Measurements from ENCODE around the gene GFRA1. TPM values are rescaled to one million over a fixed set of nuclear protein-coding genes. Genes with fewer than 3 reads are reported as not detected.
"Not testable (repeated sequence)": the region's sequence is repeated elsewhere in the genome, so short reads cannot be mapped to it uniquely, and the experiment has no call there.

The GFRA1 gene
- total and polyA plus RNA-seq, 2 of the 4 experiments (the other 2 are of a cell fraction), result 9.1 to 9.3 TPM

- H4K91ac ChIP-seq (ENCODE audit: insufficient read depth, low read depth, low read length), result no peak overlapping the region
- no peak overlapping the region for H3K9ac ChIP-seq (ENCODE audit: low read depth, low read length)
- H3K4me1 ChIP-seq (ENCODE audit: control insufficient read depth, insufficient read depth, low read length), result no peaks in the 10 kb centered on the region
- H3K18ac ChIP-seq (ENCODE audit: low read depth, low read length), result no peak overlapping the region
- ChIA-PET POLR2A (ENCODE audit: unreplicated experiment) (no interaction called here), CTCF (no interaction called here)
- H4K20me1 ChIP-seq (ENCODE audit: insufficient read depth, low read length), result no peaks in the 10 kb centered on the region
- H3K9me3 ChIP-seq (ENCODE audit: control insufficient read depth, insufficient read depth, low read length), result no peaks in the 10 kb centered on the region
- no peak overlapping the region for H2AFZ ChIP-seq (replicated peaks; ENCODE audit: low read length, poor library complexity)
- dilution Hi-C loops (cut with HindIII; ENCODE audit: low sequenced_read_pairs, unreplicated experiment) (no loop called here), in situ Hi-C loops (cut with MboI; ENCODE audit: low sequenced_read_pairs) (no loop called here), intact Hi-C loops (cut with micrococcal nuclease) (no loop called here)
- no peaks in the 10 kb centered on the region for H3K27me3 ChIP-seq (ENCODE audit: control insufficient read depth, insufficient read depth, low read length)
- no peak overlapping the region for H2BK20ac ChIP-seq (ENCODE audit: low read depth, low read length)
- no peak overlapping the region for H3K23ac ChIP-seq (ENCODE audit: low read depth, low read length)
- no peaks in the 10 kb centered on the region for H3K9me1 ChIP-seq (ENCODE audit: insufficient read depth, low read length)
- no peak overlapping the region for H3K14ac ChIP-seq (replicated peaks; ENCODE audit: low read depth, low read length)
- no TSS peak for BruUV-seq (replicated peaks)
- H2BK15ac ChIP-seq (ENCODE audit: low read depth, low read length), result no peak overlapping the region
- H3K4me3 ChIP-seq (ENCODE audit: insufficient read depth, low read depth, low read length), result no peak overlapping the region
- no peak overlapping the region for H3K4me2 ChIP-seq (ENCODE audit: low read depth, low read length)
- TF ChIP-seq CEBPB (IDR thresholded peaks at IDR 0.05; ENCODE audit: low read depth, low read length) (peak; percentile 94), NFE2L2 (IDR thresholded peaks at IDR 0.05; ENCODE audit: low read depth, low read length) (no peak)
- H2AK9ac ChIP-seq (replicated peaks; ENCODE audit: low read depth, low read length, poor library complexity), result no peak overlapping the region
- ATAC-seq (ENCODE audit: low read depth) (peak; percentile 75), DNase-seq (peak; percentile 24)
- 17% methylated on average over 2 of the region's 3 CpGs; no CpG with 5 or more reads in 1 of the 2 experiments for WGBS, 2 experiments (ENCODE audit: extremely low coverage in 2 of 2, insufficient read length in 1 of 2)
- no peak overlapping the region for H3K27ac ChIP-seq (ENCODE audit: insufficient read depth, low read length)
- no peak overlapping the region for H3K56ac ChIP-seq (ENCODE audit: extremely low read depth, insufficient read depth, low read length)
- no peak overlapping the region for H2BK5ac ChIP-seq (ENCODE audit: low read depth, low read length, poor library complexity, severe bottlenecking)
- H3K79me1 ChIP-seq (ENCODE audit: low read depth in 1 of 2, low read length in 2 of 2), result no peaks in the 10 kb centered on the region
- H2AK5ac ChIP-seq (ENCODE audit: low read depth, low read length), result no peak overlapping the region
- H4K5ac ChIP-seq (ENCODE audit: low read depth, low read length), result no peak overlapping the region
- no peak overlapping the region for H3K4ac ChIP-seq (ENCODE audit: low read depth, low read length)
- H3K36me3 ChIP-seq (ENCODE audit: control insufficient read depth, insufficient read depth, low read length), result no peaks in the 10 kb centered on the region
- H2BK120ac ChIP-seq (ENCODE audit: low read depth, low read length), result no peak overlapping the region
- H4K8ac ChIP-seq (ENCODE audit: low read depth in 2 of 2, low read length in 2 of 2), result no peak overlapping the region
Measured at GRCh38 chr10:116038259-116038658, 234.7 kb downstream of the GFRA1 start.

DNA sequence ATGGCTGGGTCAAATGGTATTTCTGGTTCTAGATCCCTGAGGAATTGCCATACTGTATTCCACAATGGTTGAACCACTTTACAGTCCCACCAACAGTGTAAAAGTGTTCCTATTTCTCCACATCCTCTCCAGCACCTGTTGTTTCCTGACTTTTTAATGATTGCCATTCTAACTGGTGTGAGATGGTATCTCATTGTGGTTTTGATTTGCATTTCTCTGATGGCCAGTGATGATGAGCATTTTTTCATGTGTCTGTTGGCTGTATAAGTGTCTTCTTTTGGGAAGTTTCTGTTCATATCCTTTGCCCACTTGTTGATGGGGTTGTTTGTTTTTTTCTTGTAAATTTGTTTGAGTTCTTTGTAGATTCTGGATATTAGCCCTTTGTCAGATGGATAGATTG, 237.6 kb downstream of the GFRA1 start:
- H4K5ac ChIP-seq (ENCODE audit: low read depth, low read length); H3K14ac ChIP-seq (replicated peaks; ENCODE audit: low read depth, low read length); H4K91ac ChIP-seq (ENCODE audit: insufficient read depth, low read depth, low read length); dilution Hi-C loops (cut with HindIII; ENCODE audit: low sequenced_read_pairs, unreplicated experiment); H3K56ac ChIP-seq (ENCODE audit: extremely low read depth, insufficient read depth, low read length); H3K4ac ChIP-seq (ENCODE audit: low read depth, low read length); H3K4me2 ChIP-seq (ENCODE audit: low read depth, low read length); H3K4me1 ChIP-seq (ENCODE audit: control insufficient read depth, insufficient read depth, low read length); H2BK120ac ChIP-seq (ENCODE audit: low read depth, low read length); H3K9me1 ChIP-seq (ENCODE audit: insufficient read depth, low read length); intact Hi-C loops (cut with micrococcal nuclease); H3K36me3 ChIP-seq (ENCODE audit: control insufficient read depth, insufficient read depth, low read length); ATAC-seq (ENCODE audit: low read depth); POLR2A ChIA-PET (ENCODE audit: unreplicated experiment); H3K9ac ChIP-seq (ENCODE audit: low read depth, low read length); H3K4me3 ChIP-seq (ENCODE audit: insufficient read depth, low read depth, low read length); H3K23ac ChIP-seq (ENCODE audit: low read depth, low read length); H2AK5ac ChIP-seq (ENCODE audit: low read depth, low read length); H2AFZ ChIP-seq (replicated peaks; ENCODE audit: low read length, poor library complexity); H4K8ac ChIP-seq (ENCODE audit: low read depth in 2 of 2, low read length in 2 of 2); H3K27me3 ChIP-seq (ENCODE audit: control insufficient read depth, insufficient read depth, low read length); H3K9me3 ChIP-seq (ENCODE audit: control insufficient read depth, insufficient read depth, low read length); H2BK20ac ChIP-seq (ENCODE audit: low read depth, low read length); H2BK15ac ChIP-seq (ENCODE audit: low read depth, low read length); H2BK5ac ChIP-seq (ENCODE audit: low read depth, low read length, poor library complexity, severe bottlenecking); H3K79me1 ChIP-seq (ENCODE audit: low read depth in 1 of 2, low read length in 2 of 2); BruUV-seq (replicated peaks); in situ Hi-C loops (cut with MboI; ENCODE audit: low sequenced_read_pairs); H2AK9ac ChIP-seq (replicated peaks; ENCODE audit: low read depth, low read length, poor library complexity); H3K18ac ChIP-seq (ENCODE audit: low read depth, low read length); CTCF ChIA-PET; H4K20me1 ChIP-seq (ENCODE audit: insufficient read depth, low read length); DNase-seq; H3K27ac ChIP-seq (ENCODE audit: insufficient read depth, low read length): not testable (repeated sequence)
